DND-41 (cell line): ENCODE data around the gene CIT.

Experiments used
- ATAC-seq: fragments of 200-7000 bp; cut with Tn5 transposase; 3 replicates; pipeline ENCODE4 v1.9.1; 2021; ENCODE audit warnings: low read depth; ENCODE audit not compliant: insufficient read depth
- DNase-seq: peaks from one replicate; pipeline ENCODE4 v3.0.0-alpha.2; 2020
- H2AFZ ChIP-seq: 2 replicates; pipeline ENCODE4 v1.6.0; 2012; ENCODE audit warnings: low read depth, low read length
- H3K27ac ChIP-seq: 2 replicates; pipeline ENCODE4 v1.5.1; 2012; ENCODE audit warnings: low read length, inconsistent platforms
- H3K27me3 ChIP-seq: fragments of 200-600 bp; sonication (generic); 2 replicates; pipeline ENCODE4 v1.6.0; 2012; ENCODE audit warnings: low read length, mild to moderate bottlenecking, inconsistent platforms; ENCODE audit not compliant: insufficient read depth, poor library complexity
- H3K36me3 ChIP-seq: 2 replicates; pipeline ENCODE4 v1.5.1; 2012; ENCODE audit warnings: low read length, inconsistent platforms; ENCODE audit not compliant: insufficient read depth
- H3K4me1 ChIP-seq: 2 replicates; pipeline ENCODE4 v1.5.1; 2012; ENCODE audit warnings: mild to moderate bottlenecking, low read length; ENCODE audit not compliant: insufficient read depth
- H3K4me2 ChIP-seq: 2 replicates; pipeline ENCODE4 v1.6.0; 2012; ENCODE audit warnings: mild to moderate bottlenecking, moderate library complexity, low read length, inconsistent platforms; ENCODE audit not compliant: insufficient read depth
- H3K4me3 ChIP-seq, 2 experiments: fragments of 200-600 bp in 1 of 2; shearing (Covaris generic) in 1 of 2; 2 replicates each; pipeline ENCODE4 v1.5.1; 2012 to 2016; ENCODE audit warnings: inconsistent platforms in 2 of 2, low read length in 2 of 2, mild to moderate bottlenecking in 2 of 2, low read depth in 1 of 2, moderate library complexity in 1 of 2
- H3K79me2 ChIP-seq: 2 replicates; pipeline ENCODE4 v1.6.0; 2012; ENCODE audit warnings: low read length, inconsistent platforms; ENCODE audit not compliant: insufficient read depth
- H3K9ac ChIP-seq: 2 replicates; pipeline ENCODE4 v1.6.0; 2012; ENCODE audit warnings: low read depth, mild to moderate bottlenecking, inconsistent platforms, low read length, moderate library complexity
- H3K9me3 ChIP-seq: 2 replicates; pipeline ENCODE4 v1.5.1; 2012; ENCODE audit warnings: low read length, moderate library complexity, mild to moderate bottlenecking, inconsistent platforms; ENCODE audit not compliant: insufficient read depth, severe bottlenecking
- H4K20me1 ChIP-seq: 2 replicates; pipeline ENCODE4 v1.6.0; 2012; ENCODE audit warnings: low read length; ENCODE audit not compliant: insufficient read depth
- EZH2 ChIP-seq: IDR thresholded peaks from 3 replicates; pipeline ENCODE4 v1.6.1; 2012; ENCODE audit warnings: borderline replicate concordance, low read depth, mild to moderate bottlenecking, moderate library complexity, low read length, inconsistent platforms; ENCODE audit not compliant: severe bottlenecking
- TF ChIP-seq, protein P1 (sequence below): IDR thresholded peaks from 2 replicates; pipeline ENCODE4 v1.5.1; 2012; ENCODE audit warnings: borderline replicate concordance, low read length, moderate library complexity, mild to moderate bottlenecking; ENCODE audit not compliant: poor library complexity, severe bottlenecking; ENCODE audit errors: extremely low read depth

CIT gene

GRCh38 chr12:119672194-119672593 is 204.9 kb downstream of the CIT start:
- peaks cover 22% of the 10 kb centered on the region for H4K20me1 ChIP-seq
- H2AFZ ChIP-seq, result no peak overlapping the region
- H3K4me3 ChIP-seq, result no peak overlapping the region
- H3K36me3 ChIP-seq, result peaks cover 78% of the 10 kb centered on the region
- H3K4me1 ChIP-seq, result peaks cover 25% of the 10 kb centered on the region
- TF ChIP-seq, protein P1, sequence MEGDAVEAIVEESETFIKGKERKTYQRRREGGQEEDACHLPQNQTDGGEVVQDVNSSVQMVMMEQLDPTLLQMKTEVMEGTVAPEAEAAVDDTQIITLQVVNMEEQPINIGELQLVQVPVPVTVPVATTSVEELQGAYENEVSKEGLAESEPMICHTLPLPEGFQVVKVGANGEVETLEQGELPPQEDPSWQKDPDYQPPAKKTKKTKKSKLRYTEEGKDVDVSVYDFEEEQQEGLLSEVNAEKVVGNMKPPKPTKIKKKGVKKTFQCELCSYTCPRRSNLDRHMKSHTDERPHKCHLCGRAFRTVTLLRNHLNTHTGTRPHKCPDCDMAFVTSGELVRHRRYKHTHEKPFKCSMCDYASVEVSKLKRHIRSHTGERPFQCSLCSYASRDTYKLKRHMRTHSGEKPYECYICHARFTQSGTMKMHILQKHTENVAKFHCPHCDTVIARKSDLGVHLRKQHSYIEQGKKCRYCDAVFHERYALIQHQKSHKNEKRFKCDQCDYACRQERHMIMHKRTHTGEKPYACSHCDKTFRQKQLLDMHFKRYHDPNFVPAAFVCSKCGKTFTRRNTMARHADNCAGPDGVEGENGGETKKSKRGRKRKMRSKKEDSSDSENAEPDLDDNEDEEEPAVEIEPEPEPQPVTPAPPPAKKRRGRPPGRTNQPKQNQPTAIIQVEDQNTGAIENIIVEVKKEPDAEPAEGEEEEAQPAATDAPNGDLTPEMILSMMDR, result no peak
- TF ChIP-seq EZH2, result no peak
- DNase-seq, result no peak
- no peak overlapping the region for H3K9ac ChIP-seq
- H3K9me3 ChIP-seq, result no peaks in the 10 kb centered on the region
- no peak overlapping the region for H3K4me2 ChIP-seq
- no peaks in the 10 kb centered on the region for H3K27me3 ChIP-seq
- ATAC-seq, result no peak
- H3K27ac ChIP-seq, result no peak overlapping the region
- H3K79me2 ChIP-seq, result peaks cover 50% of the 10 kb centered on the region

- Histone ChIP-seq H3K79me2 (peaks cover 50% of the 10 kb centered on the region), H2AFZ (no peak overlapping the region), H3K9ac (no peak overlapping the region), H3K27ac (no peak overlapping the region), H3K4me3 (no peak overlapping the region), H4K20me1 (peaks cover 17% of the 10 kb centered on the region; the same call in 1 of the 2 replicates), H3K27me3 (no peaks in the 10 kb centered on the region), H3K4me2 (no peak overlapping the region), H3K4me1 (peaks cover 36% of the 10 kb centered on the region), H3K36me3 (peaks cover 67% of the 10 kb centered on the region), H3K9me3 (no peaks in the 10 kb centered on the region)
- no peak for DNase-seq
- TF ChIP-seq, protein P1, result no peak
- TF ChIP-seq EZH2, result no peak
- no peak for ATAC-seq
Observed at GRCh38 chr12:119671070-119671469, 206.1 kb downstream of the CIT start.

- H3K36me3 ChIP-seq, result peaks cover 55% of the 10 kb centered on the region
- peaks cover 50% of the 10 kb centered on the region for H3K79me2 ChIP-seq
- no peaks in the 10 kb centered on the region for H3K9me3 ChIP-seq
- H3K27ac ChIP-seq, result peak overlapping the region; percentile 21; the same call in 1 of the 2 replicates
- no peak overlapping the region for H2AFZ ChIP-seq
- no peaks in the 10 kb centered on the region for H3K27me3 ChIP-seq
- H3K4me1 ChIP-seq, result peaks cover 40% of the 10 kb centered on the region
- H3K4me2 ChIP-seq, result peak overlapping the region; percentile 58
- TF ChIP-seq EZH2, result no peak
- TF ChIP-seq, protein P1, result no peak
- no peak for DNase-seq
- ATAC-seq, result no peak
- peak overlapping the region; percentile 21 for H3K9ac ChIP-seq
- H3K4me3 ChIP-seq, result peak overlapping the region in 1 of 2 experiments; percentile 35; a peak in 1 of 4 replicates
- peaks cover 17% of the 10 kb centered on the region; the same call in 1 of the 2 replicates for H4K20me1 ChIP-seq
Observed at GRCh38 chr12:119669744-119670472, 207.2 kb downstream of the CIT start.
